Measurements from ENCODE around the gene ACOX3. TPM values are rescaled to one million over a fixed set of nuclear protein-coding genes. Genes with fewer than 3 reads are reported as not detected.

ACOX3 gene
- total RNA-seq, 1 experiment from 2014 or later, result 18.9 TPM

GRCh38 chr4:8322794-8323704, 117.5 kb downstream of the ACOX3 start:
- H3K4me1 ChIP-seq (replicated peaks), result no peaks in the 10 kb centered on the region
- H3K4me3 ChIP-seq, result no peak overlapping the region
- no peaks in the 10 kb centered on the region for H3K9me3 ChIP-seq (replicated peaks)
- H3K27me3 ChIP-seq (replicated peaks), result no peaks in the 10 kb centered on the region
- no peaks in the 10 kb centered on the region for H3K36me3 ChIP-seq
- DNase-seq (ENCODE audit: low read depth in 1 of 2, low spot score in 2 of 2), result no peak
- no peak overlapping the region for H3K27ac ChIP-seq

GRCh38 chr4:8321771-8322170, 118.8 kb downstream of the ACOX3 start:
- H3K36me3 ChIP-seq, result no peaks in the 10 kb centered on the region
- no peaks in the 10 kb centered on the region for H3K27me3 ChIP-seq (replicated peaks)
- no peak for DNase-seq (ENCODE audit: low read depth in 1 of 2, low spot score in 2 of 2)
- H3K4me1 ChIP-seq (replicated peaks), result no peaks in the 10 kb centered on the region
- no peaks in the 10 kb centered on the region for H3K9me3 ChIP-seq (replicated peaks)
- no peak overlapping the region for H3K4me3 ChIP-seq
- no peak overlapping the region for H3K27ac ChIP-seq

- Histone ChIP-seq H3K27ac (no peak overlapping the region), H3K4me3 (no peak overlapping the region), H3K27me3 (replicated peaks) (no peaks in the 10 kb centered on the region), H3K4me1 (replicated peaks) (peaks cover under 1% of the 10 kb centered on the region), H3K9me3 (replicated peaks) (no peaks in the 10 kb centered on the region), H3K36me3 (no peaks in the 10 kb centered on the region)
- DNase-seq (ENCODE audit: low read depth in 1 of 2, low spot score in 2 of 2), result no peak
Observed at GRCh38 chr4:8321220-8321619, 119.3 kb downstream of the ACOX3 start.

GRCh38 chr4:8320386-8320750, 120.2 kb downstream of the ACOX3 start:
- Histone ChIP-seq H3K4me1 (replicated peaks) (peaks cover 9% of the 10 kb centered on the region), H3K4me3 (no peak overlapping the region), H3K36me3 (no peaks in the 10 kb centered on the region), H3K9me3 (replicated peaks) (no peaks in the 10 kb centered on the region), H3K27ac (no peak overlapping the region), H3K27me3 (replicated peaks) (no peaks in the 10 kb centered on the region)
- DNase-seq (ENCODE audit: low read depth in 1 of 2, low spot score in 2 of 2), result no peak

- H3K9me3 ChIP-seq (replicated peaks), result no peaks in the 10 kb centered on the region
- H3K4me1 ChIP-seq (replicated peaks), result peaks cover 9% of the 10 kb centered on the region
- no peaks in the 10 kb centered on the region for H3K36me3 ChIP-seq
- no peak overlapping the region for H3K27ac ChIP-seq
- peak in 1 of 2 experiments; percentile 2 for DNase-seq (ENCODE audit: low read depth in 1 of 2, low spot score in 2 of 2)
- no peaks in the 10 kb centered on the region for H3K27me3 ChIP-seq (replicated peaks)
- no peak overlapping the region for H3K4me3 ChIP-seq
Observed at GRCh38 chr4:8319731-8320385, 120.7 kb downstream of the ACOX3 start.

GRCh38 chr4:8319061-8319460, 121.5 kb downstream of the ACOX3 start:
- peaks cover 9% of the 10 kb centered on the region for H3K4me1 ChIP-seq (replicated peaks)
- DNase-seq (ENCODE audit: low read depth in 1 of 2, low spot score in 2 of 2), result peak in 1 of 2 experiments; percentile 8

GRCh38 chr4:8318509-8318908, 122.0 kb downstream of the ACOX3 start:
- peaks cover 9% of the 10 kb centered on the region for H3K4me1 ChIP-seq (replicated peaks)
- H3K9me3 ChIP-seq (replicated peaks), result no peaks in the 10 kb centered on the region
- H3K27me3 ChIP-seq (replicated peaks), result no peaks in the 10 kb centered on the region
- peak in 1 of 2 experiments; percentile 2 for DNase-seq (ENCODE audit: low read depth in 1 of 2, low spot score in 2 of 2)
- no peaks in the 10 kb centered on the region for H3K36me3 ChIP-seq
- no peak overlapping the region for H3K4me3 ChIP-seq
- no peak overlapping the region for H3K27ac ChIP-seq

More at GRCh38 chr4:8319061-8319460, 121.5 kb downstream of the ACOX3 start:
- H3K36me3 ChIP-seq, result no peaks in the 10 kb centered on the region
- no peaks in the 10 kb centered on the region for H3K27me3 ChIP-seq (replicated peaks)
- no peaks in the 10 kb centered on the region for H3K9me3 ChIP-seq (replicated peaks)
- H3K4me3 ChIP-seq, result no peak overlapping the region
- no peak overlapping the region for H3K27ac ChIP-seq

GRCh38 chr4:8317474-8317873, 123.0 kb downstream of the ACOX3 start:
- H3K27me3 ChIP-seq (replicated peaks), result no peaks in the 10 kb centered on the region
- no peak overlapping the region for H3K27ac ChIP-seq
- H3K9me3 ChIP-seq (replicated peaks), result no peaks in the 10 kb centered on the region
- peaks cover 9% of the 10 kb centered on the region for H3K4me1 ChIP-seq (replicated peaks)
- DNase-seq (ENCODE audit: low read depth in 1 of 2, low spot score in 2 of 2), result no peak
- no peak overlapping the region for H3K4me3 ChIP-seq
- H3K36me3 ChIP-seq, result no peaks in the 10 kb centered on the region

- Histone ChIP-seq H3K4me1 (replicated peaks) (peaks cover 9% of the 10 kb centered on the region), H3K4me3 (no peak overlapping the region), H3K9me3 (replicated peaks) (no peaks in the 10 kb centered on the region), H3K27me3 (replicated peaks) (no peaks in the 10 kb centered on the region), H3K36me3 (no peaks in the 10 kb centered on the region), H3K27ac (no peak overlapping the region)
- DNase-seq (ENCODE audit: low read depth in 1 of 2, low spot score in 2 of 2), result no peak
Observed at GRCh38 chr4:8316911-8317351, 123.6 kb downstream of the ACOX3 start.

Other genes with a start within 250 kb of the ACOX3 start
- 1.4 and 4.3 TPM in 2 replicates for gene SH3TC1, start 241.4 kb downstream of the ACOX3 start, total RNA-seq (2014; rRNA removed; shearing (Covaris generic))
- 0.03 TPM in 1 of 2 replicates, not detected in the other for gene HTRA3, start 171.0 kb downstream of the ACOX3 start, total RNA-seq (2014; rRNA removed; shearing (Covaris generic))
- gene TRMT44, start 54 bp upstream of the ACOX3 start, total RNA-seq (2014; rRNA removed; shearing (Covaris generic)), result 21.8 and 28.7 TPM in 2 replicates
- gene GPR78, start 139.7 kb upstream of the ACOX3 start, total RNA-seq (2014; rRNA removed; shearing (Covaris generic)), result 1.5 and 4.6 TPM in 2 replicates
- 130 and 165 TPM in 2 replicates for gene CPZ, start 152.0 kb upstream of the ACOX3 start, total RNA-seq (2014; rRNA removed; shearing (Covaris generic))